Upper lobe of left lung (tissue), 6 donors: ENCODE results near the gene SDHD. TPM values are rescaled to one million over a fixed set of nuclear protein-coding genes. Genes with fewer than 3 reads are reported as not detected.
A peak's percentile ranks its signal among the peaks of the same experiment; 100 is the strongest.

Source experiments
- ATAC-seq, 2 donors: fragments of 200-7000 bp; cut with Tn5 transposase; one replicate each; pipeline ENCODE4 v1.9.1; 2022; ENCODE audit warnings: mild to moderate bottlenecking in 2 of 2, moderate library complexity in 2 of 2; ENCODE audit not compliant: low FRiP score in 2 of 2
- DNase-seq, 2 donors: peaks; one replicate each; pipeline ENCODE4 v3.0.0-alpha.2; 2019 to 2020
- H3K27ac ChIP-seq, 4 donors: fragments of 200-600 bp; sonication (generic); one replicate each; pipeline ENCODE4 v1.5.1; 2016 to 2019
- H3K27me3 ChIP-seq, 4 donors: fragments of 200-600 bp; sonication (generic); one replicate each; pipeline ENCODE4 v1.5.1; 2017 to 2019
- H3K36me3 ChIP-seq, 4 donors: fragments of 200-600 bp; sonication (generic); one replicate each; pipeline ENCODE4 v1.5.1; 2016 to 2019
- H3K4me1 ChIP-seq, 4 donors: fragments of 200-600 bp; sonication (generic); one replicate each; pipeline ENCODE4 v1.5.1; 2018 to 2019
- H3K4me3 ChIP-seq, 4 donors: fragments of 200-600 bp; sonication (generic); one replicate each; pipeline ENCODE4 v1.5.1; 2017 to 2019; ENCODE audit warnings: mild to moderate bottlenecking in 2 of 4, moderate library complexity in 1 of 4
- H3K9me3 ChIP-seq, 4 donors: fragments of 200-600 bp; sonication (generic); one replicate each; pipeline ENCODE4 v1.5.1; 2018 to 2019
- EP300 ChIP-seq, 4 donors: sonication (generic); formaldehyde crosslinking; IDR thresholded peaks; one replicate each; pipeline ENCODE4 v1.5.1; 2017; ENCODE audit warnings: antibody characterized with exemption in 4 of 4, control low read depth in 2 of 4
- POLR2A ChIP-seq, 4 donors: fragments of 450-650 bp; IDR thresholded peaks; one replicate each; pipeline ENCODE4 v1.5.1; 2016 to 2017; ENCODE audit warnings: antibody characterized with exemption in 4 of 4, mild to moderate bottlenecking in 2 of 4
- POLR2AphosphoS5 ChIP-seq, 2 donors: sonication (generic); formaldehyde crosslinking; IDR thresholded peaks; one replicate each; pipeline ENCODE4 v1.5.1; 2017; ENCODE audit warnings: antibody characterized with exemption in 2 of 2
- WGBS, 2 donors: methylation state at CpG; one replicate each; pipeline ENCODE4 v1.1.5; 2017 to 2018; 5-methylcytosine and 5-hydroxymethylcytosine counted together
- total RNA-seq, 6 donors: library from RNA; depleted of rRNA in 4 of 6; stranded (reverse); fragments of >200 nt in 4 of 6; gene quantifications; one replicate each; pipeline versions ENCODE4 v1.1.0 to v1.2.1, GENCODE V29; 2016 to 2021
- TF ChIP-seq, protein P1 (sequence below), 6 experiments: fragments of 450-650 bp in 4 of 6; fragments of 200-600 bp in 2 of 6; sonication (generic) in 2 of 6; IDR thresholded peaks; one replicate each; pipeline ENCODE4 v1.5.1; 2016 to 2019; ENCODE audit warnings: antibody characterized with exemption in 6 of 6
- donor health status: DM: no; HTN: no; CAD: no; lungs with moderate emphysema.
- donor health status: DM: no; HTN: yes; CAD: no; lungs with severe emphysema.

SDHD gene
- 100 to 1,000 TPM in 1 of 6 donors, 10 to 100 TPM in 5; 27.5 to 107 (median 78.8) TPM for total RNA-seq

DNA sequence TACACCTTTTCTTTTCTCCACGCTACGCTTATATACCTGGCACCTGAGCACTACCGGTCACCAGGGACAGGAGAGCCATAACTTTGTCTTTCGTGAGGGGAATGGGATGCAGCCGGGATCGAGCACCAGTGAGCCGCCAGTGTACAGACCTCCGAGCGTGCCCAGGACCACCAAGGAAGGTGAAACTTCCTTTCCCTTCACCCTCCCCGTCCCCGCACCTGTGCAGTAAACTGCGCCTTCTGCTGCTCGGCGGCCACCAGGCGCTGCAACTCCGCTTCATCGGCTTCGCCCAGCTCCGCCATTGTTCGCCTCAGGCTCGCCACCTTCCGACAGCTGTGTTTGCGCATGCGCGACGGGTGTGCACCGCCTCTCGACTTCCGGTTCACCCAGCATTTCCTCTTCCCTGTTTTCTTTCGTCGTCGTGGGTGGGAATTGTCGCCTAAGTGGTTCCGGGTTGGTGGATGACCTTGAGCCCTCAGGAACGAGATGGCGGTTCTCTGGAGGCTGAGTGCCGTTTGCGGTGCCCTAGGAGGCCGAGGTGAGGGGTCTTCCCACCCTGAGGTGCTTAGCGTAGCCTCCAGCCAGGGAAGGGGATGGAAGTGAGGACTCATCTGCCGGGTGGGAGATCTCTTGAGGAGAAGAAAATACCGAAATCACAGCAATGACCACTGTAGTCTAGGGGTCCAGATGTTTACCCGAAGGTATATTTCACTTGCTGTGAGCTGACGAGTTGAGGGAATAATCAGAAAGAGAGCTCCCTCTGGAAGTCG is at the start of gene SDHD, which contains the start of gene TIMM8B:
TSS of gene SDHD (plus strand) at position 452 of the 770 bp plus-strand sequence. CDS start at position 487, 35 bp downstream.
TSS of gene TIMM8B (minus strand) at position 335 of the 770 bp plus-strand sequence. CDS start at position 302, 33 bp downstream.
- no peaks in the 10 kb centered on the region for H3K9me3 ChIP-seq
- peaks cover 25 to 38% (median 33%) of the 10 kb centered on the region in 4 donors for H3K4me1 ChIP-seq
- WGBS, 2 donors, result 0% methylated on average over 26 to 45 of the region's 45 CpGs
- H3K36me3 ChIP-seq, result peaks cover 25 to 73% (median 46%) of the 10 kb centered on the region in 4 donors
- H3K27ac ChIP-seq, result peak within 1 kb of the TSS; percentile 77 to 84 (median 84)
- H3K4me3 ChIP-seq, result peak within 1 kb of the TSS; percentile 56 to 82 (median 73)
- DNase-seq (peak; percentile 94 to 97), ATAC-seq (peak; percentile 96 to 98)
- H3K27me3 ChIP-seq, result no peaks in the 10 kb centered on the region
- TF ChIP-seq, protein P1, sequence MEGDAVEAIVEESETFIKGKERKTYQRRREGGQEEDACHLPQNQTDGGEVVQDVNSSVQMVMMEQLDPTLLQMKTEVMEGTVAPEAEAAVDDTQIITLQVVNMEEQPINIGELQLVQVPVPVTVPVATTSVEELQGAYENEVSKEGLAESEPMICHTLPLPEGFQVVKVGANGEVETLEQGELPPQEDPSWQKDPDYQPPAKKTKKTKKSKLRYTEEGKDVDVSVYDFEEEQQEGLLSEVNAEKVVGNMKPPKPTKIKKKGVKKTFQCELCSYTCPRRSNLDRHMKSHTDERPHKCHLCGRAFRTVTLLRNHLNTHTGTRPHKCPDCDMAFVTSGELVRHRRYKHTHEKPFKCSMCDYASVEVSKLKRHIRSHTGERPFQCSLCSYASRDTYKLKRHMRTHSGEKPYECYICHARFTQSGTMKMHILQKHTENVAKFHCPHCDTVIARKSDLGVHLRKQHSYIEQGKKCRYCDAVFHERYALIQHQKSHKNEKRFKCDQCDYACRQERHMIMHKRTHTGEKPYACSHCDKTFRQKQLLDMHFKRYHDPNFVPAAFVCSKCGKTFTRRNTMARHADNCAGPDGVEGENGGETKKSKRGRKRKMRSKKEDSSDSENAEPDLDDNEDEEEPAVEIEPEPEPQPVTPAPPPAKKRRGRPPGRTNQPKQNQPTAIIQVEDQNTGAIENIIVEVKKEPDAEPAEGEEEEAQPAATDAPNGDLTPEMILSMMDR (IDR thresholded peaks at IDR 0.05), result peak in 5 of 6 experiments; percentile 23 to 71 (median 48)
- no peak for TF ChIP-seq EP300 (IDR thresholded peaks at IDR 0.05)
- peak in 1 of 4 donors; percentile 76 for TF ChIP-seq POLR2A (IDR thresholded peaks at IDR 0.05)
- peak; percentile 93 to 94 for TF ChIP-seq POLR2AphosphoS5 (IDR thresholded peaks at IDR 0.05)

GRCh38 chr11:112037527-112037926 is 49.1 kb upstream of the SDHD start:
- Histone ChIP-seq H3K36me3 (peaks cover 8 to 78% (median 26%) of the 10 kb centered on the region in 4 donors), H3K4me1 (no peaks in the 10 kb centered on the region), H3K27ac (no peak overlapping the region), H3K4me3 (no peak overlapping the region), H3K27me3 (no peaks in the 10 kb centered on the region), H3K9me3 (no peaks in the 10 kb centered on the region)
- ATAC-seq, result no peak
- DNase-seq, result no peak
- TF ChIP-seq EP300 (IDR thresholded peaks at IDR 0.05), result no peak
- TF ChIP-seq, protein P1 (IDR thresholded peaks at IDR 0.05), result no peak
- TF ChIP-seq POLR2A (IDR thresholded peaks at IDR 0.05), result no peak
- no peak for TF ChIP-seq POLR2AphosphoS5 (IDR thresholded peaks at IDR 0.05)

GRCh38 chr11:112042161-112042960 is 44.3 kb upstream of the SDHD start:
- WGBS, 2 donors, result 61 to 71% methylated on average over 6 of the region's 6 CpGs
- no peak overlapping the region for H3K4me3 ChIP-seq
- ATAC-seq (no peak), DNase-seq (no peak)
- no peaks in the 10 kb centered on the region for H3K9me3 ChIP-seq
- no peak overlapping the region for H3K27ac ChIP-seq
- TF ChIP-seq POLR2AphosphoS5 (IDR thresholded peaks at IDR 0.05) (no peak), POLR2A (IDR thresholded peaks at IDR 0.05) (no peak), EP300 (IDR thresholded peaks at IDR 0.05) (no peak)
- TF ChIP-seq, protein P1 (IDR thresholded peaks at IDR 0.05), result no peak
- H3K4me1 ChIP-seq, result no peaks in the 10 kb centered on the region
- no peaks in the 10 kb centered on the region for H3K27me3 ChIP-seq
- peaks cover 13 to 81% (median 38%) of the 10 kb centered on the region in 4 donors for H3K36me3 ChIP-seq

GRCh38 chr11:112042961-112043304 is 43.7 kb upstream of the SDHD start:
- 95 to 97% methylated on average over 2 of the region's 2 CpGs for WGBS, 2 donors
- Histone ChIP-seq H3K4me1 (no peaks in the 10 kb centered on the region), H3K27me3 (no peaks in the 10 kb centered on the region), H3K9me3 (no peaks in the 10 kb centered on the region), H3K27ac (no peak overlapping the region), H3K36me3 (peaks cover 10 to 78% (median 35%) of the 10 kb centered on the region in 4 donors), H3K4me3 (no peak overlapping the region)
- no peak for ATAC-seq
- TF ChIP-seq EP300 (IDR thresholded peaks at IDR 0.05), result no peak
- TF ChIP-seq, protein P1 (IDR thresholded peaks at IDR 0.05), result no peak
- no peak for TF ChIP-seq POLR2AphosphoS5 (IDR thresholded peaks at IDR 0.05)
- no peak for TF ChIP-seq POLR2A (IDR thresholded peaks at IDR 0.05)
- DNase-seq, result no peak
